Measurements from ENCODE around the gene RNF182.
"Not testable (repeated sequence)": the region's sequence is repeated elsewhere in the genome, so short reads cannot be mapped to it uniquely, and the experiment has no call there.

RNF182 gene

GRCh38 chr6:13924949-13925881 is at the start of gene RNF182:
Gene RNF182 (plus strand): TSS chr6:13924952. CDS start chr6:13977120, 52,168 bp downstream.
- DNase-seq, result peak; percentile 43

GRCh38 chr6:13877051-13877450 is 47.7 kb upstream of the RNF182 start:
- DNase-seq, result no peak

GRCh38 chr6:13880061-13880663 is 44.6 kb upstream of the RNF182 start:
- not testable (repeated sequence) for DNase-seq

GRCh38 chr6:13881621-13882165 is 43.1 kb upstream of the RNF182 start:
- DNase-seq, result no peak

GRCh38 chr6:13883966-13884365 is 40.8 kb upstream of the RNF182 start:
- no peak for DNase-seq

GRCh38 chr6:13884397-13884796 is 40.4 kb upstream of the RNF182 start:
- DNase-seq, result no peak

GRCh38 chr6:13885601-13886000 is 39.2 kb upstream of the RNF182 start:
- no peak for DNase-seq

GRCh38 chr6:13886949-13887348 is 37.8 kb upstream of the RNF182 start:
- no peak for DNase-seq

GRCh38 chr6:13892017-13892645 is 32.6 kb upstream of the RNF182 start:
- no peak for DNase-seq

- no peak for DNase-seq
These were observed 21.8 kb upstream of the RNF182 start for GRCh38 chr6:13902922-13903321.

- DNase-seq, result no peak
These were observed 21.4 kb upstream of the RNF182 start for GRCh38 chr6:13903364-13903763.

- DNase-seq, result no peak
These were observed 17.8 kb upstream of the RNF182 start for GRCh38 chr6:13907001-13907350.

- DNase-seq, result no peak
These were observed 17.0 kb upstream of the RNF182 start for GRCh38 chr6:13907614-13908215.

- DNase-seq, result peak; percentile 20
These were observed 15.8 kb upstream of the RNF182 start for GRCh38 chr6:13908955-13909381.

GRCh38 chr6:13910443-13910842 is 14.3 kb upstream of the RNF182 start:
- no peak for DNase-seq

GRCh38 chr6:13911337-13911736 is 13.4 kb upstream of the RNF182 start:
- no peak for DNase-seq

- no peak for DNase-seq
These were observed 11.3 kb upstream of the RNF182 start for GRCh38 chr6:13913226-13914001.

- DNase-seq, result no peak
These were observed 10.4 kb upstream of the RNF182 start for GRCh38 chr6:13914351-13914750.

GRCh38 chr6:13915561-13916229 is 9.1 kb upstream of the RNF182 start:
- no peak for DNase-seq

- no peak for DNase-seq
These were observed 8.4 kb upstream of the RNF182 start for GRCh38 chr6:13916230-13916944.

GRCh38 chr6:13917141-13917540 is 7.6 kb upstream of the RNF182 start:
- DNase-seq, result no peak
